Measurements from ENCODE around the gene CAMSAP1. TPM values are rescaled to one million over a fixed set of nuclear protein-coding genes. Genes with fewer than 3 reads are reported as not detected.

The CAMSAP1 gene
- total and polyA plus RNA-seq, 9 of the 15 experiments (the other 6 are each of a cell fraction or from before 2014, with no cell fraction given) = 1.5 to 28.8 (median 14.3) TPM

- Histone ChIP-seq H3K9ac (ENCODE audit: insufficient read depth in 1 of 2, low read depth in 2 of 2, low read length in 2 of 2) (no peak overlapping the region), H3K27ac (ENCODE audit: extremely low read depth, low read depth, low read length) (no peak overlapping the region), H3K27me3 (ENCODE audit: control insufficient read depth in 2 of 2, insufficient read depth in 2 of 2, low read length in 2 of 2) (no peaks in the 10 kb centered on the region), H3K4me2 (ENCODE audit: insufficient read depth, low read length) (no peak overlapping the region), H2AFZ (ENCODE audit: low read depth, low read length) (no peak overlapping the region), H3K36me3 (ENCODE audit: control insufficient read depth, insufficient read depth, low read length) (peaks cover 97% of the 10 kb centered on the region), H3K9me3 (replicated peaks; ENCODE audit: control insufficient read depth, insufficient read depth, low read depth, low read length) (no peaks in the 10 kb centered on the region), H4K20me1 (replicated peaks; ENCODE audit: control insufficient read depth, insufficient read depth, low read length) (peaks cover 39% of the 10 kb centered on the region; the same call in 1 of the 2 replicates), H3K4me3 (no peak overlapping the region), H3K9me1 (ENCODE audit: control insufficient read depth, insufficient read depth, low read length) (no peaks in the 10 kb centered on the region), H3K79me2 (ENCODE audit: control insufficient read depth, insufficient read depth, low read length) (peaks cover 96% of the 10 kb centered on the region), H3K4me1 (replicated peaks in 1 of 2; ENCODE audit: control insufficient read depth in 2 of 2, insufficient read depth in 2 of 2, low read length in 2 of 2) (peaks cover 15 to 52% of the 10 kb centered on the region in 2 experiments)
- no TSS peak for BruUV-seq (replicated peaks)
- DNase-seq (ENCODE audit: extremely low read depth in 1 of 4, low spot score in 3 of 4) (no peak), FAIRE-seq (no peak), ATAC-seq (no peak)
- POLR2A ChIA-PET = interaction anchor here (0.6 to 3.7 kb wide), 5 partner anchors 8 to 290 kb away, joined by 4 to 16 read pairs (median 7); no protein-coding TSS in a partner anchor
- 92% methylated on average over 22 of the region's 36 CpGs for WGBS (ENCODE audit: insufficient coverage, low coverage, missing lambda C conversion rate)
- intact Hi-C loops (cut with micrococcal nuclease) = no loop called here
- in situ Hi-C loops (cut with MboI) = no loop called here
- CTCF ChIA-PET (ENCODE audit: low intra/inter-chr PET ratio) = no interaction called here
- peak; percentile 77 for TF ChIP-seq POLR2G (IDR thresholded peaks at IDR 0.05; ENCODE audit: low read depth, low read length)
- TF ChIP-seq ZBTB33 (CRISPR knock-in tag; IDR thresholded peaks at IDR 0.05) = peak; percentile 96
- TF ChIP-seq SIRT6 (IDR thresholded peaks at IDR 0.05; ENCODE audit: low read depth, low read length) = no peak
- no peak for TF ChIP-seq GABPB1 (CRISPR knock-in tag; IDR thresholded peaks at IDR 0.05)
- no peak for TF ChIP-seq ZFX (CRISPR knock-in tag; IDR thresholded peaks at IDR 0.05)
- no peak for TF ChIP-seq PURB (CRISPR knock-in tag; IDR thresholded peaks at IDR 0.05; ENCODE audit: low read depth)
- TF ChIP-seq RBFOX2 (IDR thresholded peaks at IDR 0.05; ENCODE audit: low read depth, low read length) = peak; percentile 68
- TF ChIP-seq RREB1 (CRISPR knock-in tag; IDR thresholded peaks at IDR 0.05) = no peak
- TF ChIP-seq RBM22 (IDR thresholded peaks at IDR 0.05; ENCODE audit: low read depth, low read length, poor library complexity, severe bottlenecking) = peak; percentile 83
- TF ChIP-seq MEF2D (tag; conservative IDR thresholded peaks at IDR 0.05; ENCODE audit: low read depth) = no peak
- peak; percentile 8; the same call in 1 of the 2 replicates for TF ChIP-seq NFIC (IDR thresholded peaks at IDR 0.05)
- TF ChIP-seq GABPB2 (CRISPR knock-in tag; conservative IDR thresholded peaks at IDR 0.05) = no peak
- TF ChIP-seq FUS (optimal IDR thresholded peaks at IDR 0.05; ENCODE audit: low read depth, low read length) = no peak
Observed at GRCh38 chr9:135944444-135945252, 37.3 kb upstream of the CAMSAP1 start.
